Measurements from ENCODE around the gene FOXI1.

FOXI1 gene

DNA sequence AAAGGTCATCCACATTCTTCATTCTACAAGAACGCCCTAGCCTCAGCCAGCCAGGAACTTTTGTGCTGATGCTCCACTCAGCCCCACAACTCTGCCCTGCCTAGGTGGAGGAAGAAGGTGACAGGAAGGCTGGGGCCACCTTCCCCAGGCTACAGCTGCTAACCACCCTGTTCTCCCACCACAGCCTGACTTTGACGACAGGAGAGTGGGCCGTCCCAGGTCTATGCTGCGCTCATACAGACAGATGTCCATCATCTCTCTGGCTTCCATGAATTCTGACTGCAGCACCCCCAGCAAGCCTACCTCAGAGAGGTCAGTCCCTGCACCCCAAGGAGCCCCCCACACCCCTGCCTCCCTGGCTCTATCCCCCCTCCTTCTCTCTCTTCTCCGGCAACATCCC, 28.2 kb upstream of the FOXI1 start:
- no peak for DNase-seq (ENCODE audit: low spot score)
- TF ChIP-seq, protein P1, sequence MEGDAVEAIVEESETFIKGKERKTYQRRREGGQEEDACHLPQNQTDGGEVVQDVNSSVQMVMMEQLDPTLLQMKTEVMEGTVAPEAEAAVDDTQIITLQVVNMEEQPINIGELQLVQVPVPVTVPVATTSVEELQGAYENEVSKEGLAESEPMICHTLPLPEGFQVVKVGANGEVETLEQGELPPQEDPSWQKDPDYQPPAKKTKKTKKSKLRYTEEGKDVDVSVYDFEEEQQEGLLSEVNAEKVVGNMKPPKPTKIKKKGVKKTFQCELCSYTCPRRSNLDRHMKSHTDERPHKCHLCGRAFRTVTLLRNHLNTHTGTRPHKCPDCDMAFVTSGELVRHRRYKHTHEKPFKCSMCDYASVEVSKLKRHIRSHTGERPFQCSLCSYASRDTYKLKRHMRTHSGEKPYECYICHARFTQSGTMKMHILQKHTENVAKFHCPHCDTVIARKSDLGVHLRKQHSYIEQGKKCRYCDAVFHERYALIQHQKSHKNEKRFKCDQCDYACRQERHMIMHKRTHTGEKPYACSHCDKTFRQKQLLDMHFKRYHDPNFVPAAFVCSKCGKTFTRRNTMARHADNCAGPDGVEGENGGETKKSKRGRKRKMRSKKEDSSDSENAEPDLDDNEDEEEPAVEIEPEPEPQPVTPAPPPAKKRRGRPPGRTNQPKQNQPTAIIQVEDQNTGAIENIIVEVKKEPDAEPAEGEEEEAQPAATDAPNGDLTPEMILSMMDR (conservative IDR thresholded peaks at IDR 0.05; ENCODE audit: low read depth), result no peak
- POLR2A ChIA-PET (ENCODE audit: low non-redundant PET), result no interaction called here
- no peak overlapping the region for H3K27ac ChIP-seq
- CTCF ChIA-PET, result interaction anchor here (0.6 kb wide), 1 partner anchor 13 kb away, joined by 4 read pairs; no protein-coding TSS in a partner anchor

DNA sequence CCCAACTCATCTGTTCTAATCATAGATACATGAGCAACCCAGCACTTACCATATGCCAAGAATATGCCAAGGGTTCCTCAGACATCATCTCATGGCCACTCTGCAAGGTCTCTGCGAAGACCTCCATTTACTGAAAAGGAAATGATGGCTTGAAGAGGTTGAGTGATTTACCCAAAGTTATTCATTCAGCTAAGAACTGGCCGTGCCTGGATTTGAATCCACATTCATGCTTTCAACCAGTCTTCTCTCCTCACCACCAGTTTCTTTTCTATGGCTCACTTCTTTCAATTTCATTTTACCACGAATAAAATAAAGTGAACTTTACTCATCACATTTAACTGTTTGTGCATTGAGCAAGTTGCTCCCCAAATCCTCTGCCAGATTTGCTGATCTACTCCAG, 27.2 kb upstream of the FOXI1 start:
- POLR2A ChIA-PET (ENCODE audit: low non-redundant PET), result no interaction called here
- DNase-seq (ENCODE audit: low spot score), result no peak
- no peak overlapping the region for H3K27ac ChIP-seq
- CTCF ChIA-PET, result interaction anchor here (0.6 kb wide), 1 partner anchor 16 kb away, joined by 9 read pairs; no protein-coding TSS in a partner anchor
- TF ChIP-seq, protein P1 (conservative IDR thresholded peaks at IDR 0.05; ENCODE audit: low read depth), result no peak

DNA sequence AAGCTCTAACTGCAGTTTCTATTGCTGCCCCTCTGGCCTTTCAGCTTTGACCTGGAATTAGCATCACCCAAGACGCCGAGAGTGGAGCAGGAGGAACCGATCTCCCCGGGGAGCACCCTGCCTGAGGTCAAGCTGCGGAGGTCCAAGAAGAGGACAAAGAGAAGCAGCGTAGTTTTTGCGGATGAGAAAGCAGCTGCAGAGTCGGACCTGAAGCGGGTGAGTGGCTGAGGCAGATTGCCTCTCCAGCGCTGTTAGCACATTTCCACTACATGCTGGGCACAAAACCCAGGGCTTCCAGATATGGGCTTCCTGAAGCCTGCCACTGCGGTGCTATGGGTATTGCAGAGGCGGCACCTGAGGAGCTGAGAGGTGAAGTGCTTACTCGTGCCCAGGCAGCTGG, 26.8 kb upstream of the FOXI1 start:
- POLR2A ChIA-PET (ENCODE audit: low non-redundant PET), result no interaction called here
- CTCF ChIA-PET, result interaction anchor here (0.6 kb wide), 1 partner anchor 16 kb away, joined by 9 read pairs; no protein-coding TSS in a partner anchor
- H3K27ac ChIP-seq, result no peak overlapping the region
- TF ChIP-seq, protein P1 (conservative IDR thresholded peaks at IDR 0.05; ENCODE audit: low read depth), result no peak
- DNase-seq (ENCODE audit: low spot score), result no peak

DNA sequence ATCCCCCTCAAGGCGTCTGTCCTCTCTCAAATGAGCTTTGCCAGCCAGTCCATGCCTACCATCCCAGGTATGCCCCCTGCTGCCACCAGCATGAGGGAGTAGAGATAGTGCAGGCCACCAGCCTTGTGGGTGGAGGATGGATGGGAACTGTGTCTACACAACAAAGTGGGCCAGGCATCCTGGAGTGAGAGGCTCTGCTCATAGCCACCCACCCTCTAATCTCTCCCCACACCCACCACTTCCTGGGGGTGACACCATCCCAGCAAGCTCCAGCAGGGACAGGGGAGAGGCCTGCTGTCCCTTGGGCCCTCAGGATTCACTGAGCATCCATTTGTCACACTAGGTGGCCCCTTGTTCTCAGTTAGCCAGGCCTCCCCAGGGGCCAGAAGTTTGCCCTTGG, 25.5 kb upstream of the FOXI1 start:
- ChIA-PET POLR2A (ENCODE audit: low non-redundant PET) (no interaction called here), CTCF (interaction anchor here (0.6 kb wide), 1 partner anchor 10 kb away, joined by 3 read pairs; no protein-coding TSS in a partner anchor)
- TF ChIP-seq, protein P1 (conservative IDR thresholded peaks at IDR 0.05; ENCODE audit: low read depth), result no peak
- no peak for DNase-seq (ENCODE audit: low spot score)
- H3K27ac ChIP-seq, result no peak overlapping the region

DNA sequence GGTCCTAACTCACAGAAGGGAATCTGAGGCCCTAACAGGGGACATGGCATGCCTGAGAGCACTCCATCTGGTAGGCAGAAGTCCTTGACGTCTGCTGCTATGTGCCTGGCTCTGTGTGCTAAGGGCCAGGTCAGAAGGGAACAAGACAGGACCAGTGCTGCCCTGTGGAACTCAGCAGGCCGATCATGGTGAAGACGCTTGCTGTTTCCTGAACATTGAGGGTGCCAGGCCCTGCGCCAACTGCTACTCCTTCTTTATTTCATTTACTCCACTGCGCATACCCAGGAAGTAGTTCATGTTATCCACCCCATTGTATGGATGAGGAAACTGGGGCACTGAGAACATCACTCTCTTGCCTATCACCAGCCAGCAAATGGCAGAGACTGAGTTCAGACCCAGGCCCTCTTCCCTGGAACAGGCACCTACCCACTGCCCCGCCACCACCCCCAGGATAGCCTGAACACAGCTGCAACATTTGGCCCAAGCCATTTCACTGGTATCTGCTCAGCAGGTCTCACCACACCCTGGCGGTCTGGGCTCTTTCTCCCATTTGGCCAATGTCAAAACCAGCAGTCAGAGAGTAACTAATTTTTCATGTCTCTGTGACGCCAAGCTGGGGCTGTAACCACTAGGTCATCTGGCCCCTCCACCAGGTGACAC, 24.8 kb upstream of the FOXI1 start:
- ChIA-PET POLR2A (ENCODE audit: low non-redundant PET) (no interaction called here), CTCF (no interaction called here)
- H3K27ac ChIP-seq, result no peak overlapping the region
- DNase-seq (ENCODE audit: low spot score), result no peak
- TF ChIP-seq, protein P1 (conservative IDR thresholded peaks at IDR 0.05; ENCODE audit: low read depth), result no peak

DNA sequence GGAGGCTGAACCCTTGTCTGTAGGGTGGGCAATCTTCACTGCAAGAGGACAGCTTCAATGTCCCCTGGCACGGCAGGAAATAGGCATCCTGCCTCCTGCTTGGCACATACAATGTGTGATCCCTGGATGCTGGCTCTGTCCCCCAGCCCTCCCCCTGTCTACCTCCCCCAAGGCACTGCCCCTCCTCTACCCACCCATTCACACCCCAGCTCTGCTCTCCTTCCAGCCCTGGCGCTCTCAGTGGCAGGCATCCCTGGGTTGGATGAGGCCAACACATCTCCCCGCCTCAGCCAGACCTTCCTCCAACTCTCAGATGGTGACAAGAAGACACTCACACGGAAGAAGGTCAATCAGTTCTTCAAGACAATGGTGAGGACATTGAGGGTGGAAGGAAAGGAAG, 24.1 kb upstream of the FOXI1 start:
- no peak for DNase-seq (ENCODE audit: low spot score)
- no peak overlapping the region for H3K27ac ChIP-seq
- ChIA-PET CTCF (no interaction called here), POLR2A (ENCODE audit: low non-redundant PET) (no interaction called here)
- TF ChIP-seq, protein P1 (conservative IDR thresholded peaks at IDR 0.05; ENCODE audit: low read depth), result no peak

All from RWPE1 (cell line).